NCI-H226 (cell line): ENCODE results near the gene GARIN3.

Experiments
- DNase-seq: peaks from one replicate; pipeline ENCODE4 v3.0.0-alpha.2; 2015

The GARIN3 gene

DNA sequence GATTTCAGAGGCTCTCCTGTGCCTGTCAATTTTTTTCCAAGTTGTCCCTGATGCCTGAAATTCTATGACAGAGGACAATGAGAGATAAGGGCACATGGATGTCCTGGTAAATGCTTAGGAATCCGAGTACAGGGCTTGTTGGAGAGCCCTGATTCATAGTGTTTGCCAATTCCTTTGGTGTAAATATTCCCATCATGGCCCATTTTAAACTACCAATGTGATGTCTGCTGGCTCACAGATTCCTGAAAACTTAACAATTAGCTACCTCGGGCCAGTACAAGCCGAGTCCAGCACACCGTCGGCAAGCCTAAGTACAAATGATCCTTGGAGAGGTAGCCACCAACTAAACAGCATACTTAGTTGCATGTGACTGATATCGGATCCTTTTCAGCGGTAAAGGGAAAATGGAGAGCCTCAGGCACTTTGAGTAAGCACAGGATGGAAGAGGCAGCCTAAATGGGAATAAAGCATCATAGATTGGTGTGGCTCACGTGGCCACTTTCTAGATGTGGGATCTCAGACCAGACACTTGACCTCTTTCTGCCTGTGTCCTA lies 18.1 kb upstream of the GARIN3 start:
- DNase-seq, result no peak

DNA sequence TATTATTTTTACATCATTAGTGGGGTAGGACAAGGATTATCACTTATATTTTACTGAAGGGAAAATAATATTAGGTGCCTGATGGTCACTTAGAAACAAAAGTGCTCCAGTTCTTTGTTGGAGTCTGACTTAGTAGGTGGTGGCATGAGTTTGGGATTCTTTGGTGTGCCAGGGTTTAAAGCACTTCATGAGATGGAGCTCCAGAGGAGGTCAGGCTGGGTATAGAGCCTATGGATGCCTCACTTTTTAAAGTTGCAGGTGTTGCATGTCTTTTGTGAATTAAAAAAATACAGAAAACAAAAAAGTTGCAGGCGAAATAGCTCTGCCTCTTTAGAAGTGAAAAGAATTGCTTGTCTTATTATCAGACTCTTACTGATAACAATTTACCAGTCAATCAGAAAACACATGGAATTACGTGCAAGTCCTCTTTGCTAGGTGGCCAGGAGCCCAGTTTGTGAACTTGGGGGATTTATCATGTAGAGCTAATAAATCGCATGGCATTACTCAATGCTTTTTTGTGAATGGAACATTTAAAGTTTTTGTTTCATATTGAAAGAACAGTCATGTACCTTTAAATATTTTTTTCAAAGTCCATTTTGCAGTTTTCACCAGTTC lies 16.2 kb upstream of the GARIN3 start:
- no peak for DNase-seq

DNA sequence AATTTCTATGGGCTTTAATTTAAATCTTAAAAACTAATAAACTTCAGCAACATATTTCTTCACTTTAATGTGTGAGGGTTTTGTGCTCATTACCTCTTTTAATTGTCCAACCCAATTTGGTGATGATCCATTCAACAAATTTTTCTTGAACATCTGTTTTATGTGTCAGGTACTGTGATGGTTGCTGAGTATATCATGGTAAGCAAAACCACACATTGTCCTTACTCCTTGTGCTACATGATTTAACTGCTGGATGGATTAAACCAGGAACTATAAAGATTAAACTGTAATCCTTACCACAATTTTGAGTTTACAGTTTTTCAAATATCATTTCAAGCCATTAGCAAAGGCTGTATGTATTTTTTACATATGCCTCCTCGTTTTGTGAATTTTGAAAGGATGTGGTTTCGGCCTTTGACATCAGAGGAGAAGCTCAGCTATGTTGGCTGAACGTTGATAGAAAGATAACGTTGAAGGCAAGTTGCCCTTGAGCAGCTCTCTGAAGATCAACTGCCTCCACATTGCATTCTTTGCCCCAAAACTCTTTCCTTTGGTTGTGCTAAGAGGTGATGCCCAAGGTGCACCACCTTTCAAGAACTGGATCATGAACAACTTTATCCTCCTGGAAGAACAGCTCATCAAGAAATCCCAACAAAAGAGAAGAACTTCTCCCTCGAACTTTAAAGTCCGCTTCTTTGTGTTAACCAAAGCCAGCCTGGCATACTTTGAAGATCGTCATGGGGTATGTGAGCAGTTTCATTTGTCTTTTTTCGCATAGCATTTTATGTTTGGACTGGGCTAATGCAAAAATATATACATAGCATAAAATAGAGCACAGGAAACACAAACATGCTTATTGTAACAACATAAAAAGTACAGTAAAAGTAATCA lies 14.6 kb upstream of the GARIN3 start, which contains the start of gene ITK:
Gene ITK, plus strand, starts transcription at position 467 of the 891 bp plus-strand sequence. Its CDS starts 138 bp downstream, at position 605.
- DNase-seq, result no peak

DNA sequence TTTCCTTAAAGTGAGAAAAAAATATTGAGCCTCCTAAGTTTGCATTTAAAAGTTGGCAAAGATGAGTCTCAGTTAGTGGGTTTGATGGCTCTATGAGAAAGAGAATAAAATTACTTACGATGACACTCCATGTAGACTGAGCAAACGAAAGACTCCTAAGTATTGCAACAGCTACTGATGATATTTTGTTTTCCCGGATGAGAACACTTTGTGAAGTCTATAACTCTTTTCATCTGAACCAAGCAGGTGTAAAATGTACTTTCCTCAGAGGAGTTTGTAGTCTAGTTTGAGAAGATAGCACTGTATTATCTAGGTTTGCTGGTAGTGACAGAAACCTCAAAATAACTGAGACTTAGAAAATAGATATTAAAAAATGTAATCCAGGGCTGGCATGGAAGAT lies 12.9 kb upstream of the GARIN3 start:
- DNase-seq, result no peak

DNA sequence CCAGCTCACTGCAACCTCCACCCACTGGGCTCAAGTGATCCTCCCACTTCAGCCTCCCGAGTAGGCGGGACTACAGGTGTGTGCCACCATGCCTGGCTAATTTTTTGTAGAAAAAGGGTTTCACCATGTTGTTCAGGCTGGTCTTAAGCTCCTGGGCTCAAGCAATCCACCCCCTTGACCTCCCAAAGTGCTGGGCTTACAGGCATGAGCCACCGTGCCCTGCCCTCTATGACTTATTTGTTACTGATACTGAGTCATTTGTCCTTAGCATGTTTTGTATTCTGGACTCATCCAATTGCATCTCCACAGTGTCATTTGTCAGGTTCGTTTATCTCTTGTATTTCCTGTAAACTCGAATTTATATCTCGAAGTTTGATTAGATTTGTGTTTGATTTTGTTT lies 11.9 kb upstream of the GARIN3 start:
- no peak for DNase-seq

DNA sequence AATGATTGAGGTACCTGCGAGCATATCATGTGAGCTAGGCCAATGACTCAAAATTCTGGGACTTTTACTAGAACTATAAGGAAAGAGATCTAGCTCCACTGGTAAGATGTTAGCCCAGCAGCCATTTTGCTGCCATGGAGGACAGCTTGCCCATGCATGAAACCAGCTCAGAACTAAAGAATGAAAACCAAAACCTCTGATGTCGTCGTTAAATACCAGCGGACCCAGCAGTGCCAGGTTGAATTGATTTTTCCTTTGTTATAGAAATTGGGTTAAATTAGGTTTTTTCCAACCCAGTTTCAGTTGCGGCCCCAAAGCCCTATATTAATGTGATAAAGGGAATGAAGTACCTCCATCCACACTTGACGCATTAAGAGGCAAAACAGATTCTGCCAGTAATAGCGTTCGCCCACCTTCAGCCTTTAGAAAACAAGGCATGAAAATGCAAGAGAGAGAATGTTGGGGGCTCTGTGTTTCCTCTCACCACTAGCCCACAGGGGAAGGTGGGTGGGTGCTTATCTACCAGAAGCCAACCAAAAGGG lies 9.1 kb upstream of the GARIN3 start:
- no peak for DNase-seq

DNA sequence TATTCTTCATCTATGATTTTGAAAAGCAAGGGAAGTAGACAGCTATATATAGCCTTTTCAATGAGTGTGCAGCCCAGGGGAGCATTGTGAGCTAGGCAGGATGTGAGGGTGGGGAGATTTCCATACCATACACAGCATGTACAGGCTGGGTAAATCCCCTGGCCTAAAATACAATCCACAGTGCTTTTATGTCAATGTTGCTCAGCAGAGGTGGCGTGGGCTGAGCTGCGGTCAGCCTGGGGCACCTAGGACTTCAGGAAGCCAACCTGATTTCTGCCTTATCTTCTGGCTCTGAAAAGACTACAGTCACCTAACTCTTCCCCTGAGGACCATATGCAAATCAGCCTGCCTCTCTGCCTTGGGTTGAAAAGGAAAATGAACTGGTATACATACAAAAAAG lies 6.3 kb upstream of the GARIN3 start:
- DNase-seq, result no peak

DNA sequence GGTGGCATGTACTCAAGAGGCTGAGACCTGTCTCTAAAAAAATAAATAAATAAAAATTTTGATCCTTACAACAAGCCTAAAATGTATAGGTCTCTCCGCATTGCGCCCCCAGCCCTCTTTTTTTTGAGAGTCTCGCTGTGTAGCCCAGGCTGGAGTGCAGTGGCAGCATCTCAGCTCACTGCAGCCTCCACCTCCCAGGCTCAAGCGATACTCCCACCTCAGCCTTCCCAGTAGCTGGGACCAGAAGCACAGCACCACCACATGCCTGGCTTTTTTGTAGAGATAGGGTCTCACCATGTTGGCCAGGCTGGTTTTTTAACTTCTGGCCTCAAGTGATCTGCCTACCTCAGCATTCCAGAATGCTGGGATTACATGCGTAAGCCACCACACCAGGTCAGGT lies 2.2 kb upstream of the GARIN3 start:
- no peak for DNase-seq

DNA sequence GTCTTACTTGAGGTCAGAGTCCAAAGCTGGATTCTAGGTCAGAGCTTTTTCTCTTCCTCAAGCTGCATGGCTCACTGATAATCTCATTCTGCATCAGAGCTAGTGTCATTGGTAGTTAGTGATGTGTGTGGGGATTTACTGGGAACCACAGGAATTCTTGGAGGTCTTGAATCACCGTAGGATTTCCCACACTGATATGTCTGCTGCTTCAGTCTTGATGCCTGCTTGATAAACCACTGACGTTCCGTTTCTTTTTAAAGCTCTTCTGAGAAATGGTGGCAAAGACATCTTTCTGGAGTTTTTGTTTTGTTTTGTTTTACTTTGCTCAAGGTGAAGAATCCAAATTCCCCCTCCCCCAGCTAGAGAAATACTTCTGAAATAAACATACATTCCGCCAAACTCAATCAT lies 1.2 kb upstream of the GARIN3 start:
- no peak for DNase-seq

DNA sequence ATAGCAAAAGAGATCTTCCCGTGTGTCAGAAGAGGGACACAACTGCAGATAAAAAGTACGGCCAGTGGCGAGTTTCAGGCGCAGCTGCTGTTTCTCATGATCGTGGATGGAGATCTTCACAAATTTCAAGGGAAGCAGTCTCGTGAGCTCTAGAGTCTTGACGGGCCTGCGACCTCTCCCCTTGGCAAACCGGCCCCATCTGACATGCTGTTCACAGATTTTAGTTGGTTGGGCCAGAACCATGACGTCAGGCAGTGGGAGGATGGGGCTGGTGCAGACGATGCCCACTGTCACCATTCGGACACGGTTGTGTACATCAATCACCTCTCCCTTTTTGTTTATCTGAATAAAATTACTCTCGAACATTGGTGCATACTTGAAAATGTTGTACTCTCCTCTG lies 396 bp downstream of the GARIN3 start:
- no peak for DNase-seq

DNA sequence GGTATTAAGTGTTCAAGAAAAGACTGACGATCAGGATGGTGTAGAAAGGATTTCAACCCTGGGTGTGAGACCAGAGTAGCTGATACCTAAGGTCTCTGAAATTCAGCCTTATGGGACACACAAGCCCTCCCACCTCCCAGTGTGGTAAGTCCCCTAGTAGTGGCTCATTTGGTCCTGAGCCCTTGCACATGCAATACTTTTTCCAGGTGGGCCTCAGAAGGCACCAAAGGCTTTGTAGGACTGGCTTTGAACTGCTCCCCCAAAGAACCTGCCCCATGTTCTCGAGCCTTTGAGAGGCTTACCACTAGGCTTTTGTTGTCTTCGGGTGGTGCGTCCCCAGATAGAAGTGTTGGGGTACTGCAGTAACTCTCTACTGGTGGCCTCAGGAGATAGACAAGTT lies 803 bp downstream of the GARIN3 start:
- no peak for DNase-seq

DNA sequence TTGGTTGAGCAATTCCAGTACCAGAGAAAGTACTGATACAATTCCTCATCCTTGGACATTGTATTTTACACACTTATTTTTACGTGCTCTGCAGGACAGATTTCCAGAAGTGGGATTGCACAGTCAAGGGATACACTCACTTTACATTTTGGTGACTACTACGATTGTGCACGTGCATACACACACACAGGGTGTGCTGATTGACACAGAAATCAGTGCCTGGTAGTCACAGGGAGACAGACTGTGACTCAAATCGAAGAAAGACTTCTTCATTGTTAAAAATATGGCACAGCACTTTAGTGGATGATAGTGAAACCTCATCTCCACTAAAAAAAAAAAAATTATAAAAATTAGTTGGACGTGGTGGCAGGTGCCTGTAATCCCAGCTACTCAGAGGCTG lies 1.5 kb downstream of the GARIN3 start:
- DNase-seq, result no peak

DNA sequence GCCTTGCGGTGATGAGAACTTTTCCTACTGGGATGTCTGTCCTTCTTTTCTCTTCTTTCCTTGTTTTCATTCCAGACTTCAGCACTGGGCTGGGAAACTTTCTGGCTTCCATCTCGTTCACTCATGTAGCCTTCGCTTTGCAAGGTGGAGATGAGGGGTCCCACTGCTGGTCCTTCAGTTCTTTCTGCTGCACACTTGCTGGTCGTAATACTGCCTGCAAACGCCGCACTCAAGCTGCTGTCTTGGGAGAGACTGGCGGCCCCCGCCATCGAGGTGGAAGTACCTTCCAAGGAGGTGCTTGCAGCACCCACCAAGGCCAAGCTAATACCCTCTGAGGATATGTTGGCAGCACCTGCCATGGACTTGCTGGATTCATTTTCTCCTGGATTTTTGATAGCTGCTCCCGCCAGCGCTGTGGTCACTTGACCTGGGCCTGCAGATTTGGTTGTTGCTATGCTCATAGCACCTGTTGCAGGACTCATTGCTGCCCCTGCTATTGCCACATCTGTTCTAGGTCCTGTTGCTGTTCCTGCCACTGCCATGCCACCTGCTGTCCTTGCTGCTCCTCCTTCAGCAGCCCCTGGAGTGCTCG lies 3.0 kb downstream of the GARIN3 start:
- no peak for DNase-seq

DNA sequence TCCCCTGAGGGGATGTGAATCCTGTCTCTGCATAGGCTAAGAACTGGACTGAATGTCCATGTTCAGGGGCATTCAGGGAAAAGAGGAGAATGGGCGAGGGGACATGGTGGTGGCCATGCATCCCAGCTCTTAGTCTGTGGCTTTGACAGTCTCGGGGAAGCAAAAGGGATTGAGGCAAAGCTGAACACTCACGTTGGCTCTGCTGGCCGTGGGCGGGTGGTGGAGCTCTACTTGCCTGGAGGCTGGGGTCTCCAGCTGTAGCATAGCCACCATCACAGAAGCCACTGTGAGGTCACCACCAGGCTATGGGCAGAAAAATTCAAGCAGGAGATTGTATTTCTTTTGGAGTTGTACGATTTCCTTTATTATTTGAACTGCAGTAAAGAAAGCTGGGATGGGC lies 4.1 kb downstream of the GARIN3 start:
- no peak for DNase-seq

DNA sequence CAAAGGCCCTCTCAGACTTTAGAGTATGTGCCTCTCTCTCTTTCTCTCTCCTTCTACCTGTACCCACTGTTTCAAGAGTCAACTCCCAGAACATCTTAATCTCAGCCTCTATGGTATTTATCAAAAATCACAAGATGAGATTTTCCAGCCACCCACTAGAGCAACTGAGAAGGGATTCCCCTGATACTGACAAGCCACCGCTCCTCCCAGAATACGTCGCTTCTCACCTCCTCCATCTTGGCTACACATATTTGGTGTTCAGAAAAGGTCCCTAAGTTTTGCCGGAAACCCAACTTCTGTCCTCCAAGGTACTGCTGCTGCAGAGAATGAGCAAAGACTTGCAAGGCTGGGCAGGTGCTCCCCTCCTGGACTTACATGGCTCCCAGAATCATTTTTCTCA lies 6.1 kb downstream of the GARIN3 start:
- no peak for DNase-seq

DNA sequence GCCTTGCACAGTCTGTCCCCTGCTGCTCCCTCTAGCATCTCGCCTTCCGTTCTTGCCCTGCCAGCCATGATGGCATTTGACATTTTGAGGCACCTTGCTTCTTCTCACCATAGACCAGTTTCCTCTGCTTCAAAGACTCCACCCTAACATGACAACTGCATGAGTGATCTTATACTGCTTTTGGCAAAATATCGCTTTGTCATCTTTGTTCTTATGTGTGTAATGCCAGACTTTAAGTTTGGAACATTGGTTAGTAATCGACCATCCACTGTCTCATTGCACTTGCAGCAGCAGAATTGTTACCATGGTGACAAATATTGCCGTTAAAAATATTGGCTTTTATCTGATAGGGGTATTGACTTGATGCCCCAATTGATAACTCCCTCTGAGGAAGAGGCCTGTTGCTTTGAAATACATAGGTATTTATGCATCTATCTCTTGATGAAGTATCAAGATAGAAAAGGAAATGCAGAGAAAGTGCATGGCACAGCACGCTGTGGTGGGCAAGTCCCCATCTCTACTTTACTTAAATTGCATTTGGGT lies 6.8 kb downstream of the GARIN3 start:
- no peak for DNase-seq

DNA sequence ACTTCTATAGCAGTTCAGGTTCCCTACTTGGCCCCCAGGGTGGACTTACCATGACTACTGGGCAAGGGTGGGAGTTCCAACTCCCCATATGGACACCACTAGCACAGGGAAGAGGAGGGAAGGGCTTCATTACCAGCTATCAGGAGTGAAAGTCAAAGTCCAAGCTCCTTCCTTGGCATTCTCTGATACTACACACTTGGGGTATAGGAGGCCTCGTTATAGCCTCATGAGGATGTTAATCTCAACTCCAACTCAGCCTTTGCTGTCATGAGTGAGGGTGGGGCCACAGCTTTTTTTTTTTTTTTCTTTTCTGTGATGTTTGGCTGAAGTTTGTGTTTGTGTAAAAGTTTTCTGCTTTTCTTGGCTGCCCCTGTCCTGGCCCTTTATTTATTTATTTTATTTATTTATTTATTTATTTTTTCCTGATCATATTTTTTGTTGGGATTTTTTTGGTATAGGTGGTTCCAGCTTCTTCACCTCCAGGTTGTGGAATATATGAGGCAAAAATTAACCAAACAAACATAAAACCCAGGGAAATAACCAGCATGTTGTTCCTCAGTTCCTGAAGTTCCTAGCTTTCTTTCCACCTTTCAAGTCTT lies 8.7 kb downstream of the GARIN3 start:
- DNase-seq, result no peak

DNA sequence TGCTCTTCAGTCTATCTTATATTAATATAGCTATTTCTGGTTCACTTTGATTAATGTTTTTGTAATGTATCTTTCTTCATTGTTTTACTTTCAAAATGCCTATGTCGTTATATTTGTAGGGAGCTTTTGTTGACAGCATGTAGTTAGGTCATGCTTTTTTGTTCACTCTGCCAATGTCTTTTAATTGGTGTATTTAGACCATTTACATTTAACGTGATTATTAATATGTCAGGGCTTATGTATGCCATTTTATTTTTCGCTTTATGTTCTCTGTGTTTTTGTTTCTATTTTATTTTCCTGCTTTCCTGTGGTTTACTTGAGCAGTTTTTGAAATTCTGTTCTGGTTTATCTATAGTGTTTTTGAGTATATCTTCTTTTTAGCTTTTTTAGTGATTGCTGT lies 10.8 kb downstream of the GARIN3 start:
- DNase-seq, result no peak

DNA sequence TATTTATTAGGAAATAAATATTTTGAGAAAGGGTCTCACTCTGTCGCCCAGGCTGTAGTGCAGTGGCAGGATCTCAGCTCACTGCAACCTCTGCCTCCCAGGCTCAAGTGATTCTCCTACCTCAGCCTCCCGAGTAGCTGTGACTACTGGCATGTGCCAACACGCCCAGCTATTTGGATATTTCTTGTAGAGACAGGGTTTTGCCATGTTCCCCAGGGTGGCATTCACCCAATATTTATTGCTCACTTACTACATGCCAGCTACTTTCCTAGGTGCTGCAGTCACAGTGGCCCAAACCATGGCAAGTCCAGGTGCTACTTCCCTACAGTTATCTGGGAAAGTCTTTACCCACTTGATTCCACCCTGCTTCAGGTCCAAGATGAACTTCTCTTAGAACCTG lies 15.1 kb downstream of the GARIN3 start:
- DNase-seq, result no peak

DNA sequence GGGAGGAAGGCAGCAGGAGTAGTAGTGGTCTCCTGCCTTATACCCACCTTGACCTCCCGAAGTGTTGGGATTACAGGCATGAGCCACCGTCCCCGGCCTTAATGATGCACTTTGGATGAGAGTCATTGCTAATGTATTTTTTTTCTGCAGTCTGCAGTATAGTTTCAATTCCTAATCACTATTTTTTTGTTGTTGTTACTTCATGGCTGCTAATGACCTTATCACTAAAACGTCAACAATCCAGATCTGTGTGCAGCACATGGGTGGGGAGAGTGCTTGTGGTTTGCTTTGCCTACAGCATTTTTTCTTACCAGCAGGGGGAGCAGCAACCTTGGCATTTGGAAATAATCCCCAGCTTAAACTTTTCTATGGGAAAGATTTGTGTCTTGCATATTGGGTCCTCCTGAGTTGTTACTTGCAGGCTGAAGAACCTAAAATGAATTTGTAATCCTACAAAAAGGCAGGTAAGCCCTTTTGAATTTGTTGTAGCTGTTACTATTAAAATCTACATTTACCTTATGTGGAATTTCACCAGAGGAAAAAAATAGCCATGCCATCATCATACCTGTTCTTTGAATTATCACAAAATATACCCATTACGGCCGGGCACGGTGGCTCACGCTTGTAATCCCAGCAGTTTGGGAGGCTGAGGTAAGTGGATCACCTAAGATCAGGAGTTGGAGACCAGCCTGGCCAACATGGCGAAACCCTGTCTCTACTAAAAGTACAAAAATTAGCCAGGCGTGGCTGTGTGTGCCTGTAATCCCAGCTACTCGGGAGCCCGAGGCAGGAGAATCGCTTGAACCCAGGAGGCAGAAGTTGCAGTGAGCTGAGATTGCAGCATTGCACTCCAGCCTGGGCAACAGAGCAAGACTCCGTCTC lies 17.1 kb downstream of the GARIN3 start:
- DNase-seq, result peak; percentile 28

DNA sequence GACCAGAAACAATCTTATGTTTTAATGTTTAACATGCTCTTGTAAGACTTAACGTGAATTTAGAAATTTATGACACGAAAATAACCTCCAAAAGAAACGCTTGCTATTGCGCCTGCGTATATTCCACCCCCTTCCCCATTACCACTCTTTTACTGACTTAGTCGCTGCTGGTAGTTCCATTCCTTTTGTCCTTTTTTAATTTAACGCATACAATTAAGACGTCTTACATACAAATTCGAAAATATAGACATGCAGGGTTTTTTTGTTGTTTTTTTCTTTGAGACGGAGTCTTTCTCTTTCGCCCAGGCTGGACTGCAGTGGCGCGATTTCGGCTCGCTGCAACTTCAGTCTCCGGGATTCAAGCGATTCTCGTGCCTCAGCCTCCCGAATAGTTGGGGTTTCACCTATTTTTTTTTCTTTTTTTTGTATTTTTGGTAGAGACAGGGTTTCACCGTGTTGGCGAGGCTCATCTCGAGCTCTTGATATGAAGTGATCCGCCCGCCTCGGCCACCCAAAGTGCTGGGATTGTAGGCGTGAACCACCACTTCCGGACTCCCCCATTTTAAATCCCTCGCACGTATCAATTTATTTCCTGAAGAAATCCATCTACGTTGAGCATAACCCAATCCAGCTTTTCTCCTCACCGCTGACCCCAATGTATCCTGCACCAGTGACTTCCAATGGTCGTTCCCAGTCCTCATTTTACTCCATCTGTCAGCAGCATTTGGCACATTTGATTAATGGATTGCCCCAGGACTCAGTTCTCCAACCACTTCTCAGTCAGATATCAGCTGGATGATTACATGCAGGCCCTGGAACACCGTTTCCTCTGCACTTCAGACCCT lies 22.7 kb downstream of the GARIN3 start:
- DNase-seq, result peak; percentile 16
